ENCODE measurements around the gene SERPINA1. TPM values are rescaled to one million over a fixed set of nuclear protein-coding genes. Genes with fewer than 3 reads are reported as not detected.

Gene SERPINA1
- total and polyA plus RNA-seq, 2 of the 13 experiments (the other 11 are each of a cell fraction or from before 2014, with no cell fraction given), result 3,266 to 11,015 TPM

DNA sequence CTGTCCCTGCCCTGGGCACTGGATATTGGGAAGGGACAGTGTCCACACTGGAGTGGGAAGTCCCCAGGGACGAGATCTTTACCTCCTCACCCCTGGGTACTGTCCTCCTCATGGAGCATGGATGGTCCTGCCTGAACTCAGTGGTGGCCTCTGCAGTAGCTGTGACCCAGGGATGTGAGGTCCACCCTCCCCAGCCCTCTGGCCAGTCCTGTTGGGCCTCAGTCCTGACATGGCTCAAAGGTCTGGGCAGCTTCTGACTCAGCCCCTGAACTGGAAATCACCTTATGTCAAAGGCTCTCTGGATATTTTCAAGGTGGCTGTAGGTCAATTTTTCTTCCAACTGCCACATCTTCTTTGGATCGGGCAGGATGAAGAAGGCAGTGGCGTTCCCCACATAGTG lies 24.4 kb downstream of the SERPINA1 start (continued):
- TF ChIP-seq, protein P1, sequence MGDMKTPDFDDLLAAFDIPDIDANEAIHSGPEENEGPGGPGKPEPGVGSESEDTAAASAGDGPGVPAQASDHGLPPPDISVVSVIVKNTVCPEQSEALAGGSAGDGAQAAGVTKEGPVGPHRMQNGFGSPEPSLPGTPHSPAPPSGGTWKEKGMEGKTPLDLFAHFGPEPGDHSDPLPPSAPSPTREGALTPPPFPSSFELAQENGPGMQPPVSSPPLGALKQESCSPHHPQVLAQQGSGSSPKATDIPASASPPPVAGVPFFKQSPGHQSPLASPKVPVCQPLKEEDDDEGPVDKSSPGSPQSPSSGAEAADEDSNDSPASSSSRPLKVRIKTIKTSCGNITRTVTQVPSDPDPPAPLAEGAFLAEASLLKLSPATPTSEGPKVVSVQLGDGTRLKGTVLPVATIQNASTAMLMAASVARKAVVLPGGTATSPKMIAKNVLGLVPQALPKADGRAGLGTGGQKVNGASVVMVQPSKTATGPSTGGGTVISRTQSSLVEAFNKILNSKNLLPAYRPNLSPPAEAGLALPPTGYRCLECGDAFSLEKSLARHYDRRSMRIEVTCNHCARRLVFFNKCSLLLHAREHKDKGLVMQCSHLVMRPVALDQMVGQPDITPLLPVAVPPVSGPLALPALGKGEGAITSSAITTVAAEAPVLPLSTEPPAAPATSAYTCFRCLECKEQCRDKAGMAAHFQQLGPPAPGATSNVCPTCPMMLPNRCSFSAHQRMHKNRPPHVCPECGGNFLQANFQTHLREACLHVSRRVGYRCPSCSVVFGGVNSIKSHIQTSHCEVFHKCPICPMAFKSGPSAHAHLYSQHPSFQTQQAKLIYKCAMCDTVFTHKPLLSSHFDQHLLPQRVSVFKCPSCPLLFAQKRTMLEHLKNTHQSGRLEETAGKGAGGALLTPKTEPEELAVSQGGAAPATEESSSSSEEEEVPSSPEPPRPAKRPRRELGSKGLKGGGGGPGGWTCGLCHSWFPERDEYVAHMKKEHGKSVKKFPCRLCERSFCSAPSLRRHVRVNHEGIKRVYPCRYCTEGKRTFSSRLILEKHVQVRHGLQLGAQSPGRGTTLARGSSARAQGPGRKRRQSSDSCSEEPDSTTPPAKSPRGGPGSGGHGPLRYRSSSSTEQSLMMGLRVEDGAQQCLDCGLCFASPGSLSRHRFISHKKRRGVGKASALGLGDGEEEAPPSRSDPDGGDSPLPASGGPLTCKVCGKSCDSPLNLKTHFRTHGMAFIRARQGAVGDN (CRISPR knock-in tag; IDR thresholded peaks at IDR 0.05), result peak; percentile 44
- TF ChIP-seq RXRA (CRISPR knock-in tag; IDR thresholded peaks at IDR 0.05) (peak; percentile 36; the same call in 1 of the 2 replicates), ZKSCAN1 (IDR thresholded peaks at IDR 0.05; ENCODE audit: low read length) (no peak), ZNF629 (CRISPR knock-in tag; conservative IDR thresholded peaks at IDR 0.05) (peak; percentile 99), ZMYM4 (CRISPR knock-in tag; IDR thresholded peaks at IDR 0.05) (0 out of 2 replicates have a peak, but pooled peaks have one; percentile 37), ZNF768 (CRISPR knock-in tag; IDR thresholded peaks at IDR 0.05) (peak; percentile 28; the same call in 1 of the 2 replicates), HNF4G (IDR thresholded peaks at IDR 0.05; ENCODE audit: borderline replicate concordance, low read depth, low read length) (peak; percentile 45; the same call in 1 of the 2 replicates), HNF4G (CRISPR knock-in tag; IDR thresholded peaks at IDR 0.05; ENCODE audit: borderline replicate concordance, low read depth) (no peak; the same call in 1 of the 2 replicates), TCF7L2 (IDR thresholded peaks at IDR 0.05; ENCODE audit: low read depth, low read length) (no peak), PAXIP1 (CRISPR knock-in tag; conservative IDR thresholded peaks at IDR 0.05) (0 out of 2 replicates have a peak, but pooled peaks have one; percentile 15), ZNF788 (CRISPR knock-in tag; IDR thresholded peaks at IDR 0.05; ENCODE audit: borderline replicate concordance) (0 out of 2 replicates have a peak, but pooled peaks have one; percentile 38)
- TF ChIP-seq, protein P2, sequence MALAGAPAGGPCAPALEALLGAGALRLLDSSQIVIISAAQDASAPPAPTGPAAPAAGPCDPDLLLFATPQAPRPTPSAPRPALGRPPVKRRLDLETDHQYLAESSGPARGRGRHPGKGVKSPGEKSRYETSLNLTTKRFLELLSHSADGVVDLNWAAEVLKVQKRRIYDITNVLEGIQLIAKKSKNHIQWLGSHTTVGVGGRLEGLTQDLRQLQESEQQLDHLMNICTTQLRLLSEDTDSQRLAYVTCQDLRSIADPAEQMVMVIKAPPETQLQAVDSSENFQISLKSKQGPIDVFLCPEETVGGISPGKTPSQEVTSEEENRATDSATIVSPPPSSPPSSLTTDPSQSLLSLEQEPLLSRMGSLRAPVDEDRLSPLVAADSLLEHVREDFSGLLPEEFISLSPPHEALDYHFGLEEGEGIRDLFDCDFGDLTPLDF (CRISPR knock-in tag; IDR thresholded peaks at IDR 0.05), result no peak
- TF ChIP-seq, protein P3, sequence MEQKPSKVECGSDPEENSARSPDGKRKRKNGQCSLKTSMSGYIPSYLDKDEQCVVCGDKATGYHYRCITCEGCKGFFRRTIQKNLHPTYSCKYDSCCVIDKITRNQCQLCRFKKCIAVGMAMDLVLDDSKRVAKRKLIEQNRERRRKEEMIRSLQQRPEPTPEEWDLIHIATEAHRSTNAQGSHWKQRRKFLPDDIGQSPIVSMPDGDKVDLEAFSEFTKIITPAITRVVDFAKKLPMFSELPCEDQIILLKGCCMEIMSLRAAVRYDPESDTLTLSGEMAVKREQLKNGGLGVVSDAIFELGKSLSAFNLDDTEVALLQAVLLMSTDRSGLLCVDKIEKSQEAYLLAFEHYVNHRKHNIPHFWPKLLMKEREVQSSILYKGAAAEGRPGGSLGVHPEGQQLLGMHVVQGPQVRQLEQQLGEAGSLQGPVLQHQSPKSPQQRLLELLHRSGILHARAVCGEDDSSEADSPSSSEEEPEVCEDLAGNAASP (CRISPR knock-in tag; IDR thresholded peaks at IDR 0.05; ENCODE audit: borderline replicate concordance), result no peak
- TF ChIP-seq, protein P4, sequence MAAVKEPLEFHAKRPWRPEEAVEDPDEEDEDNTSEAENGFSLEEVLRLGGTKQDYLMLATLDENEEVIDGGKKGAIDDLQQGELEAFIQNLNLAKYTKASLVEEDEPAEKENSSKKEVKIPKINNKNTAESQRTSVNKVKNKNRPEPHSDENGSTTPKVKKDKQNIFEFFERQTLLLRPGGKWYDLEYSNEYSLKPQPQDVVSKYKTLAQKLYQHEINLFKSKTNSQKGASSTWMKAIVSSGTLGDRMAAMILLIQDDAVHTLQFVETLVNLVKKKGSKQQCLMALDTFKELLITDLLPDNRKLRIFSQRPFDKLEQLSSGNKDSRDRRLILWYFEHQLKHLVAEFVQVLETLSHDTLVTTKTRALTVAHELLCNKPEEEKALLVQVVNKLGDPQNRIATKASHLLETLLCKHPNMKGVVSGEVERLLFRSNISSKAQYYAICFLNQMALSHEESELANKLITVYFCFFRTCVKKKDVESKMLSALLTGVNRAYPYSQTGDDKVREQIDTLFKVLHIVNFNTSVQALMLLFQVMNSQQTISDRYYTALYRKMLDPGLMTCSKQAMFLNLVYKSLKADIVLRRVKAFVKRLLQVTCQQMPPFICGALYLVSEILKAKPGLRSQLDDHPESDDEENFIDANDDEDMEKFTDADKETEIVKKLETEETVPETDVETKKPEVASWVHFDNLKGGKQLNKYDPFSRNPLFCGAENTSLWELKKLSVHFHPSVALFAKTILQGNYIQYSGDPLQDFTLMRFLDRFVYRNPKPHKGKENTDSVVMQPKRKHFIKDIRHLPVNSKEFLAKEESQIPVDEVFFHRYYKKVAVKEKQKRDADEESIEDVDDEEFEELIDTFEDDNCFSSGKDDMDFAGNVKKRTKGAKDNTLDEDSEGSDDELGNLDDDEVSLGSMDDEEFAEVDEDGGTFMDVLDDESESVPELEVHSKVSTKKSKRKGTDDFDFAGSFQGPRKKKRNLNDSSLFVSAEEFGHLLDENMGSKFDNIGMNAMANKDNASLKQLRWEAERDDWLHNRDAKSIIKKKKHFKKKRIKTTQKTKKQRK (IDR thresholded peaks at IDR 0.05; ENCODE audit: low read length), result no peak
